Ureter (tissue), 1 donor: ENCODE results near the gene GPATCH8. TPM values are rescaled to one million over a fixed set of nuclear protein-coding genes. Genes with fewer than 3 reads are reported as not detected.
"Not testable (repeated sequence)": the region's sequence is repeated elsewhere in the genome, so short reads cannot be mapped to it uniquely, and the experiment has no call there.

Source experiments
- DNase-seq: peaks from one replicate; pipeline ENCODE4 v3.0.0-alpha.2; 2020; ENCODE audit warnings: low spot score
- total RNA-seq: library from RNA; stranded (reverse); gene quantifications from one replicate; pipeline ENCODE4 v1.2.4, GENCODE V29; 2023
- donor health status: DM: yes; HTN: yes; CAD: no.

GPATCH8 gene
- total RNA-seq, 1 donor from 2014 or later: 66.5 TPM

DNA sequence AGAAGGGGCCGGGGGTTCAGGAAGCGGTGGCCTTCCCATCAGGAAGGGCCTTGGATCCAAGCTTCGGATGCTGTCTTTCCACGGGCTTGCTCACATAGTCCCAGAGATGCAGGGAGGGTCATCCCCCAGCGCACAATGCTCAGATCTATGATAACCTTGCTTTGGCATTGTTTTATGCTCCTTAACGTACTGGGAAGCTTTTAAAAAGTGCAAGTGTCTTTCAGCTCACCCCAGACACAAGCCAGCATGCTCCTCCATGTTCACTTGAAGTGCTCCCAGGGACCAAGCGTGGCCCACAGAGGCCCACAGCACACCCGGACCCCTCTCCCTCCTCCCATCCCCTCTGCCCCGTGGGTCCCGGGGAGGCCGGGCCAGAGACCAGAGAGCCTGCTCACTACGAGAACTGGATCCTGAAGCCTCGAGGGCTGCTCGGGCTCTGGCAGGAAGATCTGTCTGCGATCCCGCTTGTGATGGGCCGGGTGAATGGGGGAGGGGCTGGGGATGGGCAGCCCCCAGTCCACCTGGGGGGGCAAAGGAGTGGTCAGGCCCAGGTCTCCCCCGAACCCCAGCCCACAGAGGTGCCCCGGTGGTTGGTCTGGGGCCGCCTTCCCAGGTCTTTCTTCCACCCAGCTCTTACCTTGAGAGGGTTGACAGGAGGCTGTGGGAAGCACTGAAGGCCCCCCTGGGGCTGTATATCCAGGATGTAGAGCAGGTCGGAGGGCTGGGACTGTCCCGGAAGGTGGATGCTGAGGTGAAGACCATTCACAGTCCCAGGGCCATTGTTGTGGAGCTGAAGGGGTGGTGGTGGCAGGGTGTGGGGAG is 127.8 kb downstream of the GPATCH8 start:
- no peak for DNase-seq

GRCh38 chr17:44374306-44375195 is 128.7 kb downstream of the GPATCH8 start:
- DNase-seq: no peak

DNA sequence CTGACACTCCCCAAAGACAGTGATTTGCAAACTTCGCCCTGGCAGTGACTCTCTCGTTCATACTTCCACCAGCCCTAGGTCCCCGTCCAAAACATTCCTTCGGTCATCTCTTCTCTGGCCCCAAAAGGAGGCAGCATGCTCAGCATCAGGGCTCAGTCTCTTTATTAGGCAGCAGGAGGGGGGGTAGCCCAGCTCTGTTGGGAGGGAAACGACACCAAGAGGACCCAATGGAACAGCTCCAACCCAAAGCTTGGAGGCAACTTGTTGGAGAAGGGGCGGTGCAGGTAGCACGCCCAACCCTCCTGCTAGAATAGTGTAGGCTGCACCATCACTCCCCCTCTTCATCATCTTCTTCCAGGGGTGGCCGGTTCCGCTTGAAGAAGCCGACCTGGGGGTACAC is 131.2 kb downstream of the GPATCH8 start:
- no peak for DNase-seq

DNA sequence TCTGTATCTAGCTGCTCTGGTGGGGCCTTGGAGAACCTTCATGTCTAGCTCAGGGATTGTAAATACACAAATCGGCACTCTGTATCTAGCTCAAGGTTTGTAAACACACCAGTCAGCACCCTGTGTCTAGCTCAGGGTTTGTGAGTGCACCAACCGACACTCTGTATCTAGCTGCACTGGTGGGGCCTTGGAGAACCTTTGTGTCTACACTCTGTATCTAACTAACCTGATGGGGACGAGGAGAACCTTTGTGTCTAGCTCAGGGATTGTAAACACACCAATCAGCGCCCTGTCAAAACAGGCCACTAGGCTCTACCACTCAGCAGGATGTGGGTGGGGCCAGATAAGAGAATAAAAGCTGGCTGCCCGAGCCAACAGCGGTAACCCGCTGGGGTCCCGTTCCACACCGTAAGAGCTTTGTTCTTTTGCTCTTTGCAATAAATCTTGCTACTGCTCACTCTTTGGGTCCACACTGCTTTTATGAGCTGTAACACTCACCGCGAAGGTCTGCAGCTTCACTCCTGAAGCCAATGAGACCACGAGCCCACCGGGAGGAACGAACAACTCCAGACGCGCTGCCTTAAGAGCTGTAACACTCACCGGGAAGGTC is 133.7 kb downstream of the GPATCH8 start:
- not testable (repeated sequence) for DNase-seq

DNA sequence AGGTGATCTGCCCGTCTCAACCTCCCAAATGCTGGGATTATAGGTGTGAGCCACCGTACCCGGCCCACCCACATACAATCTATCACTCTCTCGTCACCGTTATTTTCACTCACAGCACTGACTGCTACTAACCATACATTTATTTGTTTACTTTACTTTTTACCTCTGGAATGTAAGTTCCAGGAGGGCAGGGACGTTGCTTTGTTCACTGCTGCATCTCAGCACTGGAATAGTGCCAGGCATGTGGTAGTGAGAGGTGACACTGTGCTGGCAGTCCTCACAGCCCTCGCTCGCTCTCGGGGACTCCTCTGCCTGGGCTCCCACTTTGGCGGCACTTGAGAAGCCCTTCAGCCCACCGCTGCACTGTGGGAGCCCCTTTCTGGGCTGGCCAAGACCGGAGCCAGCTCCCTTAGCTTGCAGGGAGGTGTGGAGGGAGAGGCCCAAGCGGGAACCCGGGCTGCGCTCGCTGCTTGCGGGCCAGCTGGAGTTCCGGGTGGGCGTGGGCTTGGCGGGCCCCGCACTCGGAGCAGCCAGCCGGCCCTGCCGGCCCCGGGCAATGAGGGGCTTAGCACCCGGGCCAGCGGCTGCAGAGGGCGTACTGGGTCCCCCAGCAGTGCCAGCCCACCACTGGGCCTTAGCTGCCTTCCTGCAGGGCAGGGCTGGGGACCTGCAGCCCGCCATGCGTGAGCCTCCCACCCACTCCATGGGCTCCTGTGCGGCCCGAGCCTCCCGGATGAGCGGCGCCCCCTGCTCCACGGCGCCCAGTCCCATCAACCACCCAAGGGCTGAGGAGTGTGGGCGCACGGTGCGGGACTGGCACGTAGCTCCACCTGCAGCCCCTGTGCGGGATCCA is 134.6 kb downstream of the GPATCH8 start:
- DNase-seq: not testable (repeated sequence)

DNA sequence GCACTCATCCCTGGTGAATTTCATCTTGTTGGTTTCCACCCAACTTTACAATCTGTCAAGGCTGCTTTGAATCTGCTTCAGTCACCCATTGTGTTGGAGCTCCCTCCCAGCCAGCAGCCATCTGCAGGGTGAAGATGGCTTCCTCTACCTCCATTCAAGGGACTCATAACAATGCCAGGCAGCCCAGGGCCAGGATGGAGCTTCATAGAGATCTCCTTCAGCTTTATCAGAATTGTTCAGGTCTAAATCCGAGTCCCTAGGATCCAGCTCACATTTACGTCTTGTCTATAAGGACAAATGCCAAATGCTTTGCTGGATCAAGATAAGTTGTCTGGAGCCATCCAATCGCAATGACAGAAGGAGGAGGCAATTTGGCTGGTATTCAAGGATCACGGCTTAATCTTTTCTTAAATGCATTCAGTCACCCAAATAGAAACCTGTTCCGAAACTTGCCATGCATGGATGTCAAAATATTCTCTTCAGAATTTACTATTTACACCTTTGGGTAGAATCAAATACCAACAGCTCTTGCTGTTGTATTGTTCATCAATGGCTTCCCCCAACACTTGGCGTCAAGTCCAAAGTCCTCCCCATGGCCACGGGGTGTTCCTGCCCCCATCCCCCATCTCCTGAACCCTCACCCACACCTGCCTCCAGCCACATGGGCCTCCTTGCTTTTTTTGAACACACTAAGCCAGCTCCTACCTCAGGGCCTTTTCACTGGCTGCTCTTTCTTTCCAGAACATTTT is 135.8 kb downstream of the GPATCH8 start:
- DNase-seq: no peak

- not testable (repeated sequence) for DNase-seq
These were observed 138.2 kb downstream of the GPATCH8 start for GRCh38 chr17:44365051-44365450.

- DNase-seq: no peak
These were observed 139.5 kb downstream of the GPATCH8 start, which contains the start of gene FAM171A2 for GRCh38 chr17:44363613-44364159. Gene FAM171A2 (minus strand): TSS chr17:44363853. CDS start chr17:44363714, 139 bp downstream.

- no peak for DNase-seq
These were observed 140.1 kb downstream of the GPATCH8 start for GRCh38 chr17:44362949-44363612.

- no peak for DNase-seq
These were observed 140.7 kb downstream of the GPATCH8 start for GRCh38 chr17:44362459-44362948.

DNA sequence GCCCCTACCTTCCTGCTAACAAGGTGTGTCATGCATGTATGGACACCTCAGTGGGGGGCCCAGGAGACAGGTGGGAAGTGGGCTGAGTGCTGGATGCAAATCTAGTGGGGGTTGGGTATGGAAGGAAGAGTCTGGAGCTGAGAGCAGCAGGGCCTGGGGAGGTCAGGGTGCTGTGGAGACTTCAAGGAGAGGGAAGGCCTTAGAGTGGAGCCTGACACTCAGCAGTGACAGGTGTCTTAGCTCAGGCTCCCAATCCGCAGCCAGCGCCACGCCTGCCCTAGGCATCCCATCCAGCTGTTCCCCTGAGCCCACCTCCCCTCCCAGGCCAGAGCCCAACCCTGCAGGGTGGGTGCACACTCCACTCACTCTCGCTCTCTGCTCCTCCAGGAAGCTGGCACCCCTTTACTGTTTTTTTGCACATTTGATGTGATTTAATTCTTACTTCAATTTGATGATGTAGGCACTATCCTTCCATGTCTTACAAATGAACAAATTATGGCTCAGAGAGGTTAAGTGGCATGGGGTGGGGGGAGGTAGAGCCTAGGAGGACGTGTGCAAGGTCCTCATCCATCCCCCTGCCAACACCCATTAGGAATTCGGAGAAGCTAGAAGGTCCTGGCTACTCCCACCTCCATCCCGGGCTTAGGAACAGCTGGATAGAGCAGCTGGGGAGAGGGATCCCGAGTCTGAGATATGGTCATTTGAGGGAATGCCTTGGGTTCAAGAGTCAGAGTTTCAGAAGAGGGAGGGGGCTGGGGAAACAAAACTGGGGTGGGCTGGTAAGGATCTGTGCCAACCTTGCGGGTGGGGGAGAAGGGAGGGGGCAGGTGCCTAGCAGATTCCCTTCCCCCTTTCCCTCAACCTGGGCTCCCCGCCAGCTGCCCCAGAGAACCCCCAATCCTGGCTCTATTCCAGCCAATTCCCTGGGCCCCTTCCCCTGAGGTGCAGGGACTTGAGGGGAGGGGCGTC is 141.6 kb downstream of the GPATCH8 start:
- no peak for DNase-seq

GRCh38 chr17:44360826-44361225 is 142.4 kb downstream of the GPATCH8 start:
- DNase-seq: no peak

DNA sequence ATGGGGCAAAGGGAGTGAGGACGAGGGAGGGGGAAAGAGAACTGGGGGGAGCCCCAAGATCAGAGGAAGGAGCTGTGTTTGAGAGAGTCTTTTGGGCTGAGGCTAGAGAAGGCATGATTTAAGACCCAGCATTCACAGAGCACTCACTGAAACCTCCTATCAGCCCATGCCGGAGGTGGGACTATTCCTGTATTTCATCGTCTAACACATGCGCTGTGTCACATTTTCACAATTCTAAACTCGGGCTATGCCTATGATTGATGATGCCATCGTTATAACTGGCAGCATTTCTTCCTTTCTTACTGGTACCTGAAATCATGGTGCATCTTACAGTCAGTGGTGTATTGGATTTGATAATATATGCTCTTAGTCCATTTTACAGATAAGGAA is 143.1 kb downstream of the GPATCH8 start:
- no peak for DNase-seq

DNA sequence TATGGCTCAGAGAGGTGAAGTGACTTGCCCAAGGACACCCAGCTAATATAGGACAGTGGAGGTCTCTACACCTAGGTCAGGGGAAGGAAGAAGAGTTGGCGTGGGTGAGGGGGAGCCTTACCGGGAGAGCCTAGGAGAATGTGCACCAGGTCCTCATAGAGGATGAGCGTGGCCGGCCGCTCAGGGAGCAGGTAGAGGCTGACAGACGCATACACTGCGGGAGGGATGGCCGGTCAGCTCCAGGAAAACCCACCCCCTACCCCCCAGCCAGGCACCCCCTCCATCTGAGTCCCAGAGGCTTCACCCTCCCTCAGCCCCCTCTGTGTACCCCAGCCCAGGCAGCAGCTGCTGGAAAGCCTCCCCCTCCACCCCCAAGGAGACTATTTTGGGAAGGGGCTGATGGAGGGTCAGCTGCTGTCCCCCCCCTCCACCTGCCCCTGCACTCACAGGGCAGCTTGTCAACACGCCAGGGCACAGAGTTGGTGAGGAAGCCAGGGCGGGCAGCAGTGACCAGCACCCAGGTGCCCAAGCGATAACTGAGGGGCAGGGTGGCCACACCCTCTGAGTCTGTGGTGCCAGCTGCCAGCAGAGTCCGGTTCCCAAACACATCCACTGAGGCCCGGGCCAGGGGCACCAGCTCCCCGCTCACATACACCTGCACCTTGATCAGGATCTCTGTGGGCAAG is 143.6 kb downstream of the GPATCH8 start:
- no peak for DNase-seq

GRCh38 chr17:44359006-44359405 is 144.2 kb downstream of the GPATCH8 start:
- DNase-seq: no peak

DNA sequence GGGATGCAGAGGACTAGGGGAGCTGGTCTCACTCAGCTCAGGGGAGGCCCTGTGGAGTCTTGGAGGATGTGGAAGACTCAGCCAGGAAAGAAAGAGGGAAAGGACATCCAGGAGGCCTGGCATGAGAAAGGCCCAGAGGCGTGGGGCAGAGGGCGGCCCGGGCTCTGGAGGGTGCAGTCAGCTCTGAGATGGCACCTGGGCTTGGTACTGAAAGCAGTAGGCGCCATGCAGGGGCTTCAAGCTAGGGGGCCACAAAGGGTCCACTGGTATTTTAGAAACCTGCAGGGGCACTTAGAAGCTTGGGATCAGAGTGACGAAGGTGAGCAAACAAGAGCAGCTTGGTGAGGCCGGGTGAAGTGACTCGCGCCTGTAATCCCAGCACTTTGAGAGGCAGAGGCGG is 145.1 kb downstream of the GPATCH8 start:
- no peak for DNase-seq

DNA sequence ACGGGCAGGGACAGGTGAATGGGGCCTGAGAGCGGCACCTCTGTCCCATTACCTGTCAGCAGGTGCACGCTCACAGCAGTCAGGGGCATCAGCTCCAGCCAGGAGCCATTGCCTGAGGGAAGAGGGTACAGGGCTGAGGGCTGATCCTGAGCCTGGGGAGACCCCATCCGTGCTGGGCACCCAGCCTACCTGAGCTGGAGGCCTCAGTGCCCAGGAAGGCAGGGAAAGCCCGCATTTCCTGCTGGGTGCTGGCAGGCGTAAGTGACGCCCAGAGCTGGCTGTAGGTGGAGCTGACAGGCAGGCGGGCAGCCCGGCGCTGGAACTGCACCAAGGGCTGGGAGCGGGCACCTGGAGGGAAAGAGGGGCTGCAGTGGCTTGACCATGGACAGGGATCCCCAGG is 147.0 kb downstream of the GPATCH8 start:
- DNase-seq: no peak

DNA sequence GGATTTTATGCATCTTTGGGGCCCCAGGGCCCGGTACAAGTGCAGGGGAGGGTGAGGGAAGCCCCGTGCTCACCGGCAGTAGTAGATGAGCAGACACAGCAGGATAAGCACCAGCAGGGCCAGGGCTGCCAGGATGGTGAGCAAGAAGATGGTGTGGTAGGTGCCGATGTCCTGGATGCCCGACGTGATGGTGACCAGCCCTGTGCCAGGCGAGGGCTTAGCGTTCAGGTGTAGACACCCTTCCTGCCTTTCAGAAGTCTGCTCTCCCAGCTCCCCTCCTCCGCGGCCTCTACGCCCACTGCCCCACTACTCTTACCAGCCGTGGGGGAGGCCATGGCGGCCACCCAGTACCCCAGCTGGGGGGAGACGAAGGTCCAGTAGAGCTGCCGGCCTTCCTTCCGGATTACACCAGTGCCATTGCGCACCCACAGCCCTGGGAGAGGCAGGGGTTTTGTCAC is 147.5 kb downstream of the GPATCH8 start:
- DNase-seq: no peak
